Calu3 (cell line): ENCODE measurements around the gene PKP4. TPM values are rescaled to one million over a fixed set of nuclear protein-coding genes. Genes with fewer than 3 reads are reported as not detected.

Experiments used
- BruUV-seq: library from RNA; stranded (reverse); fragments of 400-500 nt; replicated peaks from 2 replicates; lab custom pipeline; 2021; lab: Mats Ljungman, UMichigan
- CTCF ChIA-PET: fragments of 300-600 bp; sonication (Branson Sonifier 250); formaldehyde crosslinking; loops from one replicate; lab custom pipeline; 2022; ENCODE audit warnings: antibody characterized with exemption; lab: Charles Lee
- DNase-seq: peaks from one replicate; pipeline ENCODE4 v3.0.0; 2022
- H3K27ac Mint-ChIP-seq: one replicate; pipeline ENCODE4 v1.8.0; 2022; ENCODE audit warnings: mixed read lengths; ENCODE audit not compliant: unreplicated experiment
- H3K27me3 Mint-ChIP-seq: one replicate; pipeline ENCODE4 v1.8.0; 2022; ENCODE audit warnings: mixed read lengths; ENCODE audit not compliant: unreplicated experiment
- H3K36me3 Mint-ChIP-seq: one replicate; pipeline ENCODE4 v1.8.0; 2022; ENCODE audit warnings: mild to moderate bottlenecking, moderate library complexity, mixed read lengths; ENCODE audit not compliant: insufficient read depth, unreplicated experiment
- H3K4me1 Mint-ChIP-seq: one replicate; pipeline ENCODE4 v1.8.0; 2022; ENCODE audit warnings: mild to moderate bottlenecking, low read depth, mixed read lengths; ENCODE audit not compliant: unreplicated experiment
- H3K4me3 Mint-ChIP-seq: one replicate; pipeline ENCODE4 v1.8.0; 2022; ENCODE audit warnings: mild to moderate bottlenecking, low read depth, moderate library complexity, mixed read lengths; ENCODE audit not compliant: unreplicated experiment
- H3K9me3 Mint-ChIP-seq: one replicate; pipeline ENCODE4 v1.8.0; 2022; ENCODE audit warnings: low read depth, mixed read lengths; ENCODE audit not compliant: unreplicated experiment
- CTCF ChIP-seq: fragments of 200-600 bp; IDR thresholded peaks from one replicate; pipeline ENCODE4 v1.8.0; 2022; ENCODE audit warnings: antibody characterized with exemption; ENCODE audit not compliant: unreplicated experiment
- intact Hi-C: fragments of 100-400 bp; cut with micrococcal nuclease; formaldehyde crosslinking; loops from one replicate; pipeline ENCODE4 v1.10.0; 2022; ENCODE audit not compliant: unreplicated experiment
- total RNA-seq: library from RNA; stranded (reverse); gene quantifications from 2 replicates; pipeline ENCODE4 v1.2.3, GENCODE V29; 2022

The PKP4 gene
- total RNA-seq, 1 experiment from 2014 or later, result 137 TPM

GRCh38 chr2:158689391-158689790 lies 232.6 kb downstream of the PKP4 start:
- no peak for TF ChIP-seq CTCF
- Mint-ChIP-seq H3K9me3 (no peaks in the 10 kb centered on the region), H3K27me3 (peaks cover 30% of the 10 kb centered on the region), H3K36me3 (no peaks in the 10 kb centered on the region), H3K27ac (no peak overlapping the region), H3K4me1 (no peaks in the 10 kb centered on the region), H3K4me3 (no peak overlapping the region)
- no peak for DNase-seq
- CTCF ChIA-PET, result interaction anchor here (0.6 to 1.0 kb wide), 2 partner anchors 35 to 62 kb away, joined by 3 to 6 read pairs; no protein-coding TSS in a partner anchor
- intact Hi-C loops, result no loop called here
- no TSS peak for BruUV-seq

GRCh38 chr2:158690823-158691222 lies 234.1 kb downstream of the PKP4 start:
- H3K27me3 Mint-ChIP-seq, result peaks cover 30% of the 10 kb centered on the region
- BruUV-seq, result no TSS peak
- H3K4me3 Mint-ChIP-seq, result no peak overlapping the region
- no peak overlapping the region for H3K27ac Mint-ChIP-seq
- intact Hi-C loops, result no loop called here
- no peaks in the 10 kb centered on the region for H3K36me3 Mint-ChIP-seq
- CTCF ChIA-PET, result no interaction called here
- no peak for DNase-seq
- no peaks in the 10 kb centered on the region for H3K4me1 Mint-ChIP-seq
- TF ChIP-seq CTCF, result no peak
- no peaks in the 10 kb centered on the region for H3K9me3 Mint-ChIP-seq

GRCh38 chr2:158691619-158692018 lies 234.9 kb downstream of the PKP4 start:
- CTCF ChIA-PET, result no interaction called here
- H3K36me3 Mint-ChIP-seq, result no peaks in the 10 kb centered on the region
- BruUV-seq, result no TSS peak
- no peak overlapping the region for H3K27ac Mint-ChIP-seq
- peaks cover 2% of the 10 kb centered on the region for H3K9me3 Mint-ChIP-seq
- intact Hi-C loops, result no loop called here
- TF ChIP-seq CTCF, result no peak
- peaks cover 30% of the 10 kb centered on the region for H3K27me3 Mint-ChIP-seq
- no peaks in the 10 kb centered on the region for H3K4me1 Mint-ChIP-seq
- H3K4me3 Mint-ChIP-seq, result no peak overlapping the region
- no peak for DNase-seq

GRCh38 chr2:158692372-158693103 lies 235.8 kb downstream of the PKP4 start:
- H3K27ac Mint-ChIP-seq, result no peak overlapping the region
- intact Hi-C loops, result no loop called here
- CTCF ChIA-PET, result no interaction called here
- peaks cover 8% of the 10 kb centered on the region for H3K9me3 Mint-ChIP-seq
- peaks cover 30% of the 10 kb centered on the region for H3K27me3 Mint-ChIP-seq
- no peaks in the 10 kb centered on the region for H3K36me3 Mint-ChIP-seq
- BruUV-seq, result no TSS peak
- H3K4me3 Mint-ChIP-seq, result no peak overlapping the region
- no peak for TF ChIP-seq CTCF
- DNase-seq, result no peak
- H3K4me1 Mint-ChIP-seq, result no peaks in the 10 kb centered on the region
